T-helper 1 cell (primary cell): Measurements from ENCODE around the gene KRTAP3-1.

Experiments used
- DNase-seq, 5 donors: peaks; one replicate each; pipeline ENCODE4 v3.0.0-alpha.2; 2012 to 2020

The KRTAP3-1 gene

DNA sequence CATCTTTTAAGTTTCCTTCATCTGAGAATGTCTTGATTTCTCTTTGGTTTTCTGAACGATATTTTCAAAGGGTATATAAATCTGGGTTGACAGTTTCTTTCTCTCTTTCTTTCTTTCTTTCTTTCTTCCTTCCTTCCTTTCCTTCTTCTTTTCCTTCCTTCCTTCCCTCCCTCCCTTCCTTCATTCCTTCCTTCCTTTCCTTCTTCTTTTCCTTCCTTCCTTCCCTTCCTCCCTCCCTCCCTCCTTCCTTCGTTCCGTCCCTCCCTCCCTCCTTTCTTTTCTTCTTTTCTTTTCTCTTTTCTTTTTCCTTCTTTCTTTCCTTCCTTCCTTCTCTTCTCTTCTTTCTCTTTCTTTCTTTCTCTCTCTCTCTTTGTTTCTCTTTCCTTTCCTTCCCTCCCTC is 34.6 kb downstream of the KRTAP3-1 start:
- DNase-seq: no peak

DNA sequence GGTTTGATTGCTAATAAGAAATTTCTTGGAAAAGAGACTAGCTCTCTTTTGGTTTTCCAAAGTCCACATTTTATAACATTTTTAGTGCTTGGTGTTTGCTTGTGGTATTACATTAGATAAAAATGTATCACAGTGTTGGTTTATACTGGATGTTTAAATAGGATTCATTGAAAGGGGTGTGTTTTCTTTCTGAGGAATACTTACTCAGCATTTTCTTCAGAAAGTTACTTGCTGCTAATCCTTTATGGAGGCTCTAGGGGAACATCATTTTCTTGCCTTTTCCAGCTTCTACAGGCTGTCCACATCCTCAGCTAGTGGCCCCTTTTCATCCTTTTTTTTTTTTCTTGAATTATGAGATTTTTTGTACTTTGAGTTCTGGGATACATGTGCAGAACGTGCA is 41.3 kb downstream of the KRTAP3-1 start:
- DNase-seq: no peak

GRCh38 chr17:40966848-40967247 is 42.1 kb downstream of the KRTAP3-1 start, which contains the start of gene KRT39:
TSS of gene KRT39 (minus strand) at chr17:40966948. CDS start at chr17:40966856, 92 bp downstream.
- no peak for DNase-seq

- DNase-seq: no peak
Observed at GRCh38 chr17:40963838-40964237, 45.1 kb downstream of the KRTAP3-1 start.

DNA sequence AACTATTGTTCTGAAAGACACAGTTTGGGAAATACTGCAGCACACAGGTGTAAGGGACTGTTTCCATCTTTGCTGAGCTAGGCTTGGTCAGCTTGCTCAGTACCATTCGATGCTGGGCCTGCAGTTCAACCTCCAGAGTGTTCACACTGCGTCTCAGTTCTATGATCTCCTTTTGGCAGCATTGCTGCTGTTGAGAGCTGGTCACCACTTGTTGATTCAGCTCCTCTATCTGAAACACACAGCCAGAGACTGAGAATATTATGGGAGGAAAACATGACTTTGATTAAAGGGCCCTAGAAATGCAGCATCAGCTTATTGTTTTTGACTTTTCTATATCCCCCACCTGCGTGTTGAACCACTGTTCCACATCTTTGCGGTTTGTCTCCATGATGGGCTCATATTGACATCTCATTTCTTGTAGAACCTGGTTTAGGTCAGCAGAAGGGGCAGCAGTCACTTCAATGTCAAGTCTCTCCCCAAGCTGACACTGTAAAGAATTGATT is 46.8 kb downstream of the KRTAP3-1 start:
- DNase-seq: no peak

- no peak for DNase-seq
Observed at GRCh38 chr17:40961591-40961990, 47.3 kb downstream of the KRTAP3-1 start.

- DNase-seq: no peak
Observed at GRCh38 chr17:40960144-40960543, 48.8 kb downstream of the KRTAP3-1 start.
